HG03064 (cell line): Measurements from ENCODE around the gene XYLT1.

Experiments
- ATAC-seq: cut with Tn5 transposase; IDR thresholded peaks from one replicate; pipeline ENCODE4 v1.9.1; 2021; ENCODE audit warnings: low read depth; ENCODE audit not compliant: unreplicated experiment

The XYLT1 gene

GRCh38 chr16:17404941-17405689 is 65.6 kb downstream of the XYLT1 start:
- ATAC-seq: no peak

- ATAC-seq: no peak
Observed at GRCh38 chr16:17403859-17404545, 66.8 kb downstream of the XYLT1 start.

- ATAC-seq: no peak
Observed at GRCh38 chr16:17403156-17403809, 67.5 kb downstream of the XYLT1 start.

GRCh38 chr16:17397499-17397891 is 73.3 kb downstream of the XYLT1 start:
- no peak for ATAC-seq

GRCh38 chr16:17396762-17397498 is 73.8 kb downstream of the XYLT1 start:
- no peak for ATAC-seq

GRCh38 chr16:17395849-17396480 is 74.8 kb downstream of the XYLT1 start:
- no peak for ATAC-seq

- ATAC-seq: no peak
Observed at GRCh38 chr16:17392857-17393692, 77.7 kb downstream of the XYLT1 start.

- ATAC-seq: no peak
Observed at GRCh38 chr16:17392127-17392856, 78.5 kb downstream of the XYLT1 start.

- ATAC-seq: no peak
Observed at GRCh38 chr16:17391715-17392114, 79.0 kb downstream of the XYLT1 start.

- ATAC-seq: no peak
Observed at GRCh38 chr16:17389384-17389783, 81.4 kb downstream of the XYLT1 start.

- no peak for ATAC-seq
Observed at GRCh38 chr16:17387256-17387655, 83.5 kb downstream of the XYLT1 start.

GRCh38 chr16:17386229-17386628 is 84.5 kb downstream of the XYLT1 start:
- no peak for ATAC-seq

- ATAC-seq: no peak
Observed at GRCh38 chr16:17384471-17384870, 86.3 kb downstream of the XYLT1 start.

GRCh38 chr16:17382949-17383863 is 87.6 kb downstream of the XYLT1 start:
- ATAC-seq: no peak

- no peak for ATAC-seq
Observed at GRCh38 chr16:17382514-17382913, 88.2 kb downstream of the XYLT1 start.

- no peak for ATAC-seq
Observed at GRCh38 chr16:17381784-17382183, 89.0 kb downstream of the XYLT1 start.

- no peak for ATAC-seq
Observed at GRCh38 chr16:17380613-17381012, 90.1 kb downstream of the XYLT1 start.

GRCh38 chr16:17379121-17379571 is 91.6 kb downstream of the XYLT1 start:
- no peak for ATAC-seq
